Measurements from ENCODE around the gene ZBTB42. TPM values are rescaled to one million over a fixed set of nuclear protein-coding genes. Genes with fewer than 3 reads are reported as not detected.

Gene ZBTB42
- total RNA-seq, 1 experiment from 2014 or later: 6.4 TPM

DNA sequence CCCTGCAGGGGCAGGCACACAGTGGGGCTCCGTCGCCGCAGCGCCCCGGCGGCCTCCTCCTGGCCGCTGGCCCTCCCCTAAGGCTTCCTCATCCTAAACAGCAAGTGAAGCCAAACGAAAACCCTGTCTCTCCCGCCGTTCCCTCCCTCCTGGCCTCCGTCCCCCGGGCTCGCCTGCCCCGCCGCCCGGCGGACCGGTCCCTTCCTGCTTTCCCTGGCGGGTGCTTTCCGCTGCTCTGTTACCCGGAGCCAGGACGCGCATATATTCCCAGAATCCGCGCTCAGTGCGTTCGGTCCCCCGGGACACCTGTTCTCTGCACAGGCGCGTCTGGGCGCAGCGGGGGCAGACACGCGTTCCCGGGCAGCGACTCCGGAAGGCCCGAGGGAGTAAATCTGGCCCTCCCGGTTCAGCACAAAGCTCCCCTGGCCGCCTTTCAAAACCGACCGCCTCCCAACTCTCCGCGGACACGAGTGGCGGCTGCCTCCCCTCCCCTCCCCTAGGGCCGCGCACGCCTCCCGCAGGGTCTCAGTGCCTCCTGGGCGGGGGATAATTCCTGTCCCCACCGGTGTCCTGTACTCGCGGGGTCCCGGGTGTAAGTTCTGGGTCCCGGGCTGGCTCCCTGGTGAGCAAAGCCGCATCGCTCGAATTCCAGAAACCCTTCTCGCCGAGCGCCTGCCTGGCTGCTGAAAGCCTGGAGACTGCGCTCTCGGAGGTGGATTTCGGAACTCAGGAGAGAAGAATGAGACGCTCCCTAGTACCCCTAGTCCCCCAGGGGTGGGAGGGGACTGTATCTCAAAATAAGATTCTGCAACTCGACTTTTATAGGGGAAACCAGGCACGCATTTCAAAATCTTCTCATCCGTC lies 42.8 kb downstream of the ZBTB42 start (continued):
- TF ChIP-seq NFATC4 (CRISPR knock-in tag; IDR thresholded peaks at IDR 0.05): no peak
- no peak for TF ChIP-seq ELF4 (CRISPR knock-in tag; IDR thresholded peaks at IDR 0.05; ENCODE audit: low read depth)
- no peak for TF ChIP-seq ATF2 (CRISPR knock-in tag; IDR thresholded peaks at IDR 0.05; ENCODE audit: borderline replicate concordance, low read depth)
- TF ChIP-seq NFE2L1 (CRISPR knock-in tag; IDR thresholded peaks at IDR 0.05): no peak
- no peak for TF ChIP-seq SOX15 (CRISPR knock-in tag; IDR thresholded peaks at IDR 0.05)
- TF ChIP-seq, protein P1, sequence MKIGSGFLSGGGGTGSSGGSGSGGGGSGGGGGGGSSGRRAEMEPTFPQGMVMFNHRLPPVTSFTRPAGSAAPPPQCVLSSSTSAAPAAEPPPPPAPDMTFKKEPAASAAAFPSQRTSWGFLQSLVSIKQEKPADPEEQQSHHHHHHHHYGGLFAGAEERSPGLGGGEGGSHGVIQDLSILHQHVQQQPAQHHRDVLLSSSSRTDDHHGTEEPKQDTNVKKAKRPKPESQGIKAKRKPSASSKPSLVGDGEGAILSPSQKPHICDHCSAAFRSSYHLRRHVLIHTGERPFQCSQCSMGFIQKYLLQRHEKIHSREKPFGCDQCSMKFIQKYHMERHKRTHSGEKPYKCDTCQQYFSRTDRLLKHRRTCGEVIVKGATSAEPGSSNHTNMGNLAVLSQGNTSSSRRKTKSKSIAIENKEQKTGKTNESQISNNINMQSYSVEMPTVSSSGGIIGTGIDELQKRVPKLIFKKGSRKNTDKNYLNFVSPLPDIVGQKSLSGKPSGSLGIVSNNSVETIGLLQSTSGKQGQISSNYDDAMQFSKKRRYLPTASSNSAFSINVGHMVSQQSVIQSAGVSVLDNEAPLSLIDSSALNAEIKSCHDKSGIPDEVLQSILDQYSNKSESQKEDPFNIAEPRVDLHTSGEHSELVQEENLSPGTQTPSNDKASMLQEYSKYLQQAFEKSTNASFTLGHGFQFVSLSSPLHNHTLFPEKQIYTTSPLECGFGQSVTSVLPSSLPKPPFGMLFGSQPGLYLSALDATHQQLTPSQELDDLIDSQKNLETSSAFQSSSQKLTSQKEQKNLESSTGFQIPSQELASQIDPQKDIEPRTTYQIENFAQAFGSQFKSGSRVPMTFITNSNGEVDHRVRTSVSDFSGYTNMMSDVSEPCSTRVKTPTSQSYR (CRISPR knock-in tag; IDR thresholded peaks at IDR 0.05): 0 out of 2 replicates have a peak, but pooled peaks have one; percentile 6
- no peak for TF ChIP-seq ZNF219 (CRISPR knock-in tag; IDR thresholded peaks at IDR 0.05; ENCODE audit: borderline replicate concordance)
- peak; percentile 79; the same call in 1 of the 2 replicates for TF ChIP-seq ZNF423 (CRISPR knock-in tag; IDR thresholded peaks at IDR 0.05)
- no peak for TF ChIP-seq MXD4 (CRISPR knock-in tag; IDR thresholded peaks at IDR 0.05; ENCODE audit: borderline replicate concordance)
- no peak for TF ChIP-seq IRF1 (CRISPR knock-in tag; IDR thresholded peaks at IDR 0.05)
- TF ChIP-seq GABPB1 (CRISPR knock-in tag; IDR thresholded peaks at IDR 0.05): no peak
- TF ChIP-seq FOXP1 (CRISPR knock-in tag; IDR thresholded peaks at IDR 0.05; ENCODE audit: borderline replicate concordance): no peak
- TF ChIP-seq MLX (CRISPR knock-in tag; IDR thresholded peaks at IDR 0.05): no peak
- 0 out of 2 replicates have a peak, but pooled peaks have one; percentile 52 for TF ChIP-seq E2F5 (CRISPR knock-in tag; IDR thresholded peaks at IDR 0.05)
- no peak for TF ChIP-seq ZNF416 (CRISPR knock-in tag; IDR thresholded peaks at IDR 0.05)
- TF ChIP-seq, protein P2, sequence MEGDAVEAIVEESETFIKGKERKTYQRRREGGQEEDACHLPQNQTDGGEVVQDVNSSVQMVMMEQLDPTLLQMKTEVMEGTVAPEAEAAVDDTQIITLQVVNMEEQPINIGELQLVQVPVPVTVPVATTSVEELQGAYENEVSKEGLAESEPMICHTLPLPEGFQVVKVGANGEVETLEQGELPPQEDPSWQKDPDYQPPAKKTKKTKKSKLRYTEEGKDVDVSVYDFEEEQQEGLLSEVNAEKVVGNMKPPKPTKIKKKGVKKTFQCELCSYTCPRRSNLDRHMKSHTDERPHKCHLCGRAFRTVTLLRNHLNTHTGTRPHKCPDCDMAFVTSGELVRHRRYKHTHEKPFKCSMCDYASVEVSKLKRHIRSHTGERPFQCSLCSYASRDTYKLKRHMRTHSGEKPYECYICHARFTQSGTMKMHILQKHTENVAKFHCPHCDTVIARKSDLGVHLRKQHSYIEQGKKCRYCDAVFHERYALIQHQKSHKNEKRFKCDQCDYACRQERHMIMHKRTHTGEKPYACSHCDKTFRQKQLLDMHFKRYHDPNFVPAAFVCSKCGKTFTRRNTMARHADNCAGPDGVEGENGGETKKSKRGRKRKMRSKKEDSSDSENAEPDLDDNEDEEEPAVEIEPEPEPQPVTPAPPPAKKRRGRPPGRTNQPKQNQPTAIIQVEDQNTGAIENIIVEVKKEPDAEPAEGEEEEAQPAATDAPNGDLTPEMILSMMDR (IDR thresholded peaks at IDR 0.05): no peak
- TF ChIP-seq FOXJ3 (CRISPR knock-in tag; IDR thresholded peaks at IDR 0.05; ENCODE audit: borderline replicate concordance): no peak
- TF ChIP-seq NR2C2 (CRISPR knock-in tag; IDR thresholded peaks at IDR 0.05): no peak

All from WTC11 (cell line).